ENCODE measurements around the gene TMEM135.
"Not testable (repeated sequence)": the region's sequence is repeated elsewhere in the genome, so short reads cannot be mapped to it uniquely, and the experiment has no call there.

Gene TMEM135

GRCh38 chr11:87185228-87185627, 147.5 kb downstream of the TMEM135 start:
- Histone ChIP-seq H3K36me3 (ENCODE audit: insufficient read depth, low read length) (no peaks in the 10 kb centered on the region), H3K27ac (ENCODE audit: low read depth, low read length) (no peak overlapping the region), H3K4me1 (ENCODE audit: insufficient read depth, low read length) (peaks cover 9% of the 10 kb centered on the region), H3K9me3 (ENCODE audit: low read length) (no peaks in the 10 kb centered on the region), H3K27me3 (ENCODE audit: control insufficient read depth in 1 of 2, insufficient read depth in 2 of 2, low read length in 2 of 2) (no peaks in the 10 kb centered on the region), H3K4me3 (ENCODE audit: low read depth in 1 of 2, low read length in 2 of 2) (no peak overlapping the region), H3K9ac (ENCODE audit: low read length) (no peak overlapping the region)

- Histone ChIP-seq H3K4me1 (ENCODE audit: insufficient read depth, low read length) (no peaks in the 10 kb centered on the region), H3K4me3 (ENCODE audit: low read depth in 1 of 2, low read length in 2 of 2) (no peak overlapping the region), H3K9me3 (ENCODE audit: low read length) (no peaks in the 10 kb centered on the region), H3K36me3 (ENCODE audit: insufficient read depth, low read length) (no peaks in the 10 kb centered on the region), H3K9ac (ENCODE audit: low read length) (no peak overlapping the region), H3K27me3 (ENCODE audit: control insufficient read depth in 1 of 2, insufficient read depth in 2 of 2, low read length in 2 of 2) (no peaks in the 10 kb centered on the region), H3K27ac (ENCODE audit: low read depth, low read length) (no peak overlapping the region)
Measured at GRCh38 chr11:87187076-87187475, 149.3 kb downstream of the TMEM135 start.

GRCh38 chr11:87187930-87188329, 150.2 kb downstream of the TMEM135 start:
- Histone ChIP-seq H3K9ac (ENCODE audit: low read length) (no peak overlapping the region), H3K4me1 (ENCODE audit: insufficient read depth, low read length) (no peaks in the 10 kb centered on the region), H3K36me3 (ENCODE audit: insufficient read depth, low read length) (no peaks in the 10 kb centered on the region), H3K27me3 (ENCODE audit: control insufficient read depth in 1 of 2, insufficient read depth in 2 of 2, low read length in 2 of 2) (no peaks in the 10 kb centered on the region), H3K27ac (ENCODE audit: low read depth, low read length) (no peak overlapping the region), H3K4me3 (ENCODE audit: low read depth in 1 of 2, low read length in 2 of 2) (no peak overlapping the region), H3K9me3 (ENCODE audit: low read length) (no peaks in the 10 kb centered on the region)

- not testable (repeated sequence) for H3K9me3 ChIP-seq (ENCODE audit: low read length); H3K4me3 ChIP-seq (ENCODE audit: low read depth in 1 of 2, low read length in 2 of 2); H3K36me3 ChIP-seq (ENCODE audit: insufficient read depth, low read length); H3K27ac ChIP-seq (ENCODE audit: low read depth, low read length); H3K9ac ChIP-seq (ENCODE audit: low read length); H3K27me3 ChIP-seq (ENCODE audit: control insufficient read depth in 1 of 2, insufficient read depth in 2 of 2, low read length in 2 of 2); H3K4me1 ChIP-seq (ENCODE audit: insufficient read depth, low read length)
Measured at GRCh38 chr11:87188396-87188795, 150.7 kb downstream of the TMEM135 start.

- not testable (repeated sequence) for H3K4me3 ChIP-seq (ENCODE audit: low read depth in 1 of 2, low read length in 2 of 2); H3K4me1 ChIP-seq (ENCODE audit: insufficient read depth, low read length); H3K9ac ChIP-seq (ENCODE audit: low read length); H3K9me3 ChIP-seq (ENCODE audit: low read length); H3K36me3 ChIP-seq (ENCODE audit: insufficient read depth, low read length); H3K27me3 ChIP-seq (ENCODE audit: control insufficient read depth in 1 of 2, insufficient read depth in 2 of 2, low read length in 2 of 2); H3K27ac ChIP-seq (ENCODE audit: low read depth, low read length)
Measured at GRCh38 chr11:87188921-87189320, 151.2 kb downstream of the TMEM135 start.

- Histone ChIP-seq H3K27ac (ENCODE audit: low read depth, low read length) (no peak overlapping the region), H3K4me1 (ENCODE audit: insufficient read depth, low read length) (no peaks in the 10 kb centered on the region), H3K36me3 (ENCODE audit: insufficient read depth, low read length) (no peaks in the 10 kb centered on the region), H3K4me3 (ENCODE audit: low read depth in 1 of 2, low read length in 2 of 2) (no peak overlapping the region), H3K9me3 (ENCODE audit: low read length) (no peaks in the 10 kb centered on the region), H3K27me3 (ENCODE audit: control insufficient read depth in 1 of 2, insufficient read depth in 2 of 2, low read length in 2 of 2) (no peaks in the 10 kb centered on the region), H3K9ac (ENCODE audit: low read length) (no peak overlapping the region)
Measured at GRCh38 chr11:87190071-87190470, 152.3 kb downstream of the TMEM135 start.

- no peak overlapping the region for H3K27ac ChIP-seq (ENCODE audit: low read depth, low read length)
- no peaks in the 10 kb centered on the region for H3K4me1 ChIP-seq (ENCODE audit: insufficient read depth, low read length)
- H3K4me3 ChIP-seq (ENCODE audit: low read depth in 1 of 2, low read length in 2 of 2), result no peak overlapping the region
- no peaks in the 10 kb centered on the region for H3K9me3 ChIP-seq (ENCODE audit: low read length)
- H3K36me3 ChIP-seq (ENCODE audit: insufficient read depth, low read length), result no peaks in the 10 kb centered on the region
- no peak overlapping the region for H3K9ac ChIP-seq (ENCODE audit: low read length)
- no peaks in the 10 kb centered on the region for H3K27me3 ChIP-seq (ENCODE audit: control insufficient read depth in 1 of 2, insufficient read depth in 2 of 2, low read length in 2 of 2)
Measured at GRCh38 chr11:87193756-87194470, 156.2 kb downstream of the TMEM135 start.

GRCh38 chr11:87194985-87195820, 157.5 kb downstream of the TMEM135 start:
- no peaks in the 10 kb centered on the region for H3K9me3 ChIP-seq (ENCODE audit: low read length)
- H3K9ac ChIP-seq (ENCODE audit: low read length), result no peak overlapping the region
- no peaks in the 10 kb centered on the region for H3K36me3 ChIP-seq (ENCODE audit: insufficient read depth, low read length)
- no peak overlapping the region for H3K27ac ChIP-seq (ENCODE audit: low read depth, low read length)
- H3K4me3 ChIP-seq (ENCODE audit: low read depth in 1 of 2, low read length in 2 of 2), result no peak overlapping the region
- H3K27me3 ChIP-seq (ENCODE audit: control insufficient read depth in 1 of 2, insufficient read depth in 2 of 2, low read length in 2 of 2), result no peaks in the 10 kb centered on the region
- no peaks in the 10 kb centered on the region for H3K4me1 ChIP-seq (ENCODE audit: insufficient read depth, low read length)

GRCh38 chr11:87198266-87198881, 160.6 kb downstream of the TMEM135 start:
- H3K27me3 ChIP-seq (ENCODE audit: control insufficient read depth in 1 of 2, insufficient read depth in 2 of 2, low read length in 2 of 2), result no peaks in the 10 kb centered on the region
- H3K27ac ChIP-seq (ENCODE audit: low read depth, low read length), result no peak overlapping the region
- no peaks in the 10 kb centered on the region for H3K36me3 ChIP-seq (ENCODE audit: insufficient read depth, low read length)
- no peaks in the 10 kb centered on the region for H3K4me1 ChIP-seq (ENCODE audit: insufficient read depth, low read length)
- H3K9ac ChIP-seq (ENCODE audit: low read length), result no peak overlapping the region
- H3K4me3 ChIP-seq (ENCODE audit: low read depth in 1 of 2, low read length in 2 of 2), result no peak overlapping the region
- no peaks in the 10 kb centered on the region for H3K9me3 ChIP-seq (ENCODE audit: low read length)

- no peak overlapping the region for H3K4me3 ChIP-seq (ENCODE audit: low read depth in 1 of 2, low read length in 2 of 2)
- H3K36me3 ChIP-seq (ENCODE audit: insufficient read depth, low read length), result no peaks in the 10 kb centered on the region
- no peak overlapping the region for H3K27ac ChIP-seq (ENCODE audit: low read depth, low read length)
- no peak overlapping the region for H3K9ac ChIP-seq (ENCODE audit: low read length)
- no peaks in the 10 kb centered on the region for H3K4me1 ChIP-seq (ENCODE audit: insufficient read depth, low read length)
- H3K27me3 ChIP-seq (ENCODE audit: control insufficient read depth in 1 of 2, insufficient read depth in 2 of 2, low read length in 2 of 2), result no peaks in the 10 kb centered on the region
- no peaks in the 10 kb centered on the region for H3K9me3 ChIP-seq (ENCODE audit: low read length)
Measured at GRCh38 chr11:87201376-87201775, 163.6 kb downstream of the TMEM135 start.

GRCh38 chr11:87203907-87204602, 166.3 kb downstream of the TMEM135 start:
- no peak overlapping the region for H3K9ac ChIP-seq (ENCODE audit: low read length)
- H3K27me3 ChIP-seq (ENCODE audit: control insufficient read depth in 1 of 2, insufficient read depth in 2 of 2, low read length in 2 of 2), result no peaks in the 10 kb centered on the region
- H3K4me3 ChIP-seq (ENCODE audit: low read depth in 1 of 2, low read length in 2 of 2), result no peak overlapping the region
- H3K9me3 ChIP-seq (ENCODE audit: low read length), result no peaks in the 10 kb centered on the region
- no peak overlapping the region for H3K27ac ChIP-seq (ENCODE audit: low read depth, low read length)
- no peaks in the 10 kb centered on the region for H3K4me1 ChIP-seq (ENCODE audit: insufficient read depth, low read length)
- H3K36me3 ChIP-seq (ENCODE audit: insufficient read depth, low read length), result no peaks in the 10 kb centered on the region
